ENCODE data around the gene HSP90AB1. TPM values are rescaled to one million over a fixed set of nuclear protein-coding genes. Genes with fewer than 3 reads are reported as not detected.

HSP90AB1 gene
- total RNA-seq, 1 experiment from 2014 or later: 1,986 TPM

DNA sequence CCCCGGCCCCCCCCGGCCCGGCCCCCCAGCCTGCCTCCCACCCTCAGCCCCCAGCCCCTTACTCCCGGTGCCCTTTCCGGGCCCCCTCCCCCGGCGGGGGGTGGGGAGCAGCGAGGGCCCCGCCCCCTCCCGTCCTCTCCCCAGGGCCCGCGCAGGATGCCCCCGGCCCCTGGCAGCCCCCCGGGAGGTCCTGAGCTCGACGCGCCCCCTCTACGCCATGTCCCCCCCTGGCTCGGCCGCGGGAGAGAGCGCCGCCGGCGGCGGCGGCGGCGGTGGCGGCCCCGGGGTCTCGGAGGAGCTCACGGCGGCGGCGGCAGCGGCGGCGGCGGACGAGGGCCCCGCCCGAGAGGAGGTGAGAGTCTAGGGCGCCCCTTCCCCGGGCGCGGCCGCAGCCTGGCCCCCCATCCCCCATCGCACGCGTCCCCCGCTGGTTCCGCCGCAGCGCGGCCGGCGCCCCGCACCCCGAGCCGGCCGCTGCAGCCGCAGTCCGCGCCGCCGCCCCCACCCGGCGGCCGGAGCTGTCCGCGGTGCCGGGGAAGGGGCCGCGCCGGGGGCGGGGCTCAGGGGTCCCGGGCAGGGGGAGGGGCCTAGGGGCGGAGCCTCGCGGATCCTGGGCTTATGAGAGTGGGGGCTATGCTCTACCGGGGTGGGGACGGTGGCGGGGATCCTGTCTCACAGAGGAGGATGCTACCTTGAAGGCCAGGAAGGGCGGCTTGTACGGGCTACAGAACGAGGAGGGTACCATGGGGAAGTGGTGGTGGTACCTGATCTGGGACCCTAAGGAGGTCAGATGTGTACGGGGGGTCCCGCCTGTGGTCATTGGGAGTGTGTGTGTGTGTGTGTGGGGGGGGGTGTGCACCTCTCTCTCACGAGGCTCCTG lies 23.9 kb downstream of the HSP90AB1 start:
- Histone ChIP-seq H2BK15ac (ENCODE audit: low read depth, low read length) (no peak overlapping the region), H3K4ac (ENCODE audit: low read depth, low read length) (no peak overlapping the region), H2AK5ac (ENCODE audit: insufficient read length, low read length) (no peak overlapping the region), H4K91ac (ENCODE audit: insufficient read length, low read depth, low read length) (no peak overlapping the region), H3K23me2 (ENCODE audit: insufficient read length, low read depth, low read length, poor library complexity, severe bottlenecking) (peaks cover 5% of the 10 kb centered on the region), H4K20me1 (ENCODE audit: control insufficient read depth, insufficient read depth, insufficient read length) (no peaks in the 10 kb centered on the region), H3K27ac (ENCODE audit: insufficient read length, low read depth, low read length) (no peak overlapping the region), H3K9ac (ENCODE audit: extremely low read depth, insufficient read length, low read length) (no peak overlapping the region), H3K18ac (ENCODE audit: insufficient read length, low read depth, low read length) (no peak overlapping the region), H3K4me1 (ENCODE audit: insufficient read depth, low read length) (peaks cover 12% of the 10 kb centered on the region; the same call in 1 of the 2 replicates), H2BK120ac (ENCODE audit: low read depth, low read length, poor library complexity, severe bottlenecking) (no peak overlapping the region), H3T11ph (ENCODE audit: low read length) (no peak overlapping the region), H2BK20ac (ENCODE audit: low read depth, low read length, poor library complexity, severe bottlenecking) (no peak overlapping the region), H3K14ac (ENCODE audit: insufficient read depth, low read length) (no peak overlapping the region), H2BK12ac (ENCODE audit: insufficient read length, low read depth, low read length) (no peak overlapping the region), H2AFZ (ENCODE audit: low read length) (no peak overlapping the region), H4K5ac (ENCODE audit: insufficient read length, low read depth, low read length) (no peak overlapping the region), H3K4me2 (ENCODE audit: insufficient read depth, insufficient read length, low read length) (peak overlapping the region; percentile 22), H3K23ac (ENCODE audit: insufficient read length, low read depth, low read length) (no peak overlapping the region), H3K27me3 (ENCODE audit: insufficient read depth, low read length) (peaks cover 7% of the 10 kb centered on the region; the same call in 1 of the 2 replicates), H3K9me3 (ENCODE audit: control insufficient read depth, low read depth, low read length) (no peaks in the 10 kb centered on the region), H2BK5ac (ENCODE audit: insufficient read length, low read length) (no peak overlapping the region), H3K56ac (ENCODE audit: insufficient read length, low read depth, low read length) (no peak overlapping the region), H4K8ac (replicated peaks; ENCODE audit: insufficient read length, low read depth, low read length) (no peak overlapping the region), H3K79me1 (ENCODE audit: insufficient read depth, low read depth, low read length, poor library complexity, severe bottlenecking) (no peaks in the 10 kb centered on the region), H3K79me2 (ENCODE audit: insufficient read depth, low read length) (no peaks in the 10 kb centered on the region)
- Mint-ChIP-seq H3K4me3 (peak overlapping the region; percentile 68 to 88), H3K36me3 (ENCODE audit: insufficient read depth in 1 of 3, low read depth in 3 of 3) (no peaks in the 10 kb centered on the region; a peak in 1 of 7 replicates), H3K27ac (no peak overlapping the region), H3K9me3 (no peaks in the 10 kb centered on the region), H3K4me1 (peaks cover 26 to 45% of the 10 kb centered on the region in 2 experiments), H3K27me3 (ENCODE audit: low read depth) (peaks cover 20% of the 10 kb centered on the region)
- peak; percentile 73 for DNase-seq
- TF ChIP-seq CTCF (conservative IDR thresholded peaks at IDR 0.05): no peak
- no CpG with 5 or more reads among the region's 90 CpGs for WGBS (ENCODE audit: extremely low coverage, insufficient read length, low lambda C conversion rate)
